ENCODE results near the gene DCBLD2. TPM values are rescaled to one million over a fixed set of nuclear protein-coding genes. Genes with fewer than 3 reads are reported as not detected.
A peak's percentile ranks its signal among the peaks of the same experiment; 100 is the strongest.

DCBLD2 gene
- total and polyA plus RNA-seq, 2 of the 13 experiments (the other 11 are each of a cell fraction or from before 2014, with no cell fraction given) = 43.8 to 56.9 TPM

DNA sequence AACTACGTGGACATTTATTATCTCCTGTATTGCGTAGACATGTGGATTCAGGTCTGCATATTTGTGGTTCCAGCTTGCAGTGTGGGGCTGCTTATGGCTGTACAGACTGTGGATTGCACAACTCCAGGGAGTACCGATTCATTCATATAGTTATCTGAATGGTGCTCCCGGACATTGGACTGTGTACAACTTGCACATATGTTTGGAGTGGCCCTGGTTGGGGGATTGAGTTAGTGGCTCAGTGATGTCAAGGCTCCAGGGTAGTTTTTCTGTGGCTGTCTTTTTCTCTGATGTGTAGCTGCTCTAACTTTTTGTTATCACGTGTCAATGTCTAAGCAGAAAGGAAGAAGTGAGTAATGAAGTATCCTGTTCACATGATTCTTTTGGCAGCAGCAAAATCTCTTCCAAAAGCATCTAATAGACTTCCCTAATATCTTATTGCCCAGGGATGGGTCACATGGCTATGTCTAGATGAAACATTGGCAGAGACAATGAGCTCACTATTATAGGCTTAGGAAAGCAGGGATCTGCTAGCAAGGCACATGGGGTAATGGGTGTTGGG lies 122.6 kb downstream of the DCBLD2 start:
- 3% methylated on average over 4 of the region's 5 CpGs for WGBS (ENCODE audit: low lambda C conversion rate)
- Histone ChIP-seq H3K4me1 (ENCODE audit: insufficient read depth, low read length) (peaks cover 91% of the 10 kb centered on the region), H3K9me3 (ENCODE audit: low read length) (no peaks in the 10 kb centered on the region), H3K36me3 (replicated peaks in 1 of 2; ENCODE audit: control insufficient read depth in 1 of 2, insufficient read depth in 2 of 2, low read length in 2 of 2) (peaks cover 0 to 2% of the 10 kb centered on the region in 2 experiments; a peak in 4 of 5 replicates), H3K27ac (ENCODE audit: extremely low read length, insufficient read depth, low read length) (peak overlapping the region; percentile 83), H4K20me1 (ENCODE audit: insufficient read depth, low read length) (no peaks in the 10 kb centered on the region), H3K4me2 (ENCODE audit: low read depth, low read length) (peak overlapping the region; percentile 48), H2AFZ (ENCODE audit: low read length) (no peak overlapping the region), H3K27me3 (ENCODE audit: control insufficient read depth in 1 of 2, insufficient read depth in 2 of 2, low read length in 2 of 2) (no peaks in the 10 kb centered on the region), H3K79me2 (ENCODE audit: insufficient read depth, low read length) (peaks cover 3% of the 10 kb centered on the region), H3K4me3 (replicated peaks in 1 of 3; ENCODE audit: insufficient read depth in 1 of 3, low read depth in 2 of 3, low read length in 3 of 3) (no peak overlapping the region), H3K9ac (ENCODE audit: insufficient read depth, low read depth, low read length) (peak overlapping the region; percentile 24; the same call in 1 of the 2 replicates)
- intact Hi-C loops (cut with micrococcal nuclease; ENCODE audit: unreplicated experiment) = loop anchor here (1.0 kb wide), 2 partner anchors 7 to 46 kb away; no protein-coding TSS in a partner anchor
- ATAC-seq (peak; percentile 89), DNase-seq (ENCODE audit: low spot score) (peak; percentile 97), FAIRE-seq (peak; percentile 90)
- CTCF ChIA-PET (ENCODE audit: low intra/inter-chr PET ratio, low total read pairs) = no interaction called here
- POLR2A ChIA-PET = interaction anchor here (1.4 kb wide), 1 partner anchor 47 kb away, joined by 7 read pairs; no protein-coding TSS in a partner anchor
- BruUV-seq (replicated peaks) = no TSS peak
- in situ Hi-C loops (cut with HindIII; ENCODE audit: extremely low pct_ligation_motif_present, low pct_unique_long_range_greater_than_20kb) = loop anchor here (5.0 kb wide), 1 partner anchor 47 kb away; no protein-coding TSS in a partner anchor
- TF ChIP-seq ZFP36L1 (CRISPR knock-in tag; IDR thresholded peaks at IDR 0.05) (0 out of 2 replicates have a peak, but pooled peaks have one; percentile 12), FOXM1 (CRISPR knock-in tag; IDR thresholded peaks at IDR 0.05) (no peak), ZNF772 (CRISPR knock-in tag; IDR thresholded peaks at IDR 0.05) (0 out of 2 replicates have a peak, but pooled peaks have one; percentile 44), FOXA3 (CRISPR knock-in tag; IDR thresholded peaks at IDR 0.05) (peak; percentile 80), ZNF576 (CRISPR knock-in tag; IDR thresholded peaks at IDR 0.05) (no peak), ZNF839 (CRISPR knock-in tag; IDR thresholded peaks at IDR 0.05; ENCODE audit: borderline replicate concordance) (no peak), SRSF1 (optimal IDR thresholded peaks at IDR 0.05; ENCODE audit: low read depth, low read length) (no peak), GATAD2A (CRISPR knock-in tag; IDR thresholded peaks at IDR 0.05) (peak; percentile 96), XBP1 (CRISPR knock-in tag; IDR thresholded peaks at IDR 0.05) (no peak), SIX1 (CRISPR knock-in tag; IDR thresholded peaks at IDR 0.05; ENCODE audit: borderline replicate concordance) (peak; percentile 35; the same call in 1 of the 2 replicates), ZNF543 (CRISPR knock-in tag; IDR thresholded peaks at IDR 0.05) (no peak), PHF20 (CRISPR knock-in tag; IDR thresholded peaks at IDR 0.05) (0 out of 2 replicates have a peak, but pooled peaks have one; percentile 26), KMT2A (CRISPR knock-in tag; IDR thresholded peaks at IDR 0.05) (peak; percentile 69; the same call in 1 of the 2 replicates), SALL1 (CRISPR knock-in tag; IDR thresholded peaks at IDR 0.05) (peak; percentile 96), ELF3 (CRISPR knock-in tag; IDR thresholded peaks at IDR 0.05) (peak; percentile 62; the same call in 1 of the 2 replicates), KDM1A (CRISPR knock-in tag; IDR thresholded peaks at IDR 0.05) (0 out of 2 replicates have a peak, but pooled peaks have one; percentile 36), ZSCAN25 (CRISPR knock-in tag; IDR thresholded peaks at IDR 0.05) (no peak), ZKSCAN8 (CRISPR knock-in tag; IDR thresholded peaks at IDR 0.05; ENCODE audit: borderline replicate concordance) (peak; percentile 64; the same call in 1 of the 2 replicates)
- TF ChIP-seq, protein P1, sequence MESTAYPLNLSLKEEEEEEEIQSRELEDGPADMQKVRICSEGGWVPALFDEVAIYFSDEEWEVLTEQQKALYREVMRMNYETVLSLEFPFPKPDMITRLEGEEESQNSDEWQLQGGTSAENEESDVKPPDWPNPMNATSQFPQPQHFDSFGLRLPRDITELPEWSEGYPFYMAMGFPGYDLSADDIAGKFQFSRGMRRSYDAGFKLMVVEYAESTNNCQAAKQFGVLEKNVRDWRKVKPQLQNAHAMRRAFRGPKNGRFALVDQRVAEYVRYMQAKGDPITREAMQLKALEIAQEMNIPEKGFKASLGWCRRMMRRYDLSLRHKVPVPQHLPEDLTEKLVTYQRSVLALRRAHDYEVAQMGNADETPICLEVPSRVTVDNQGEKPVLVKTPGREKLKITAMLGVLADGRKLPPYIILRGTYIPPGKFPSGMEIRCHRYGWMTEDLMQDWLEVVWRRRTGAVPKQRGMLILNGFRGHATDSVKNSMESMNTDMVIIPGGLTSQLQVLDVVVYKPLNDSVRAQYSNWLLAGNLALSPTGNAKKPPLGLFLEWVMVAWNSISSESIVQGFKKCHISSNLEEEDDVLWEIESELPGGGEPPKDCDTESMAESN (CRISPR knock-in tag; conservative IDR thresholded peaks at IDR 0.05) = no peak; the same call in 1 of the 2 replicates
- TF ChIP-seq, protein P2, sequence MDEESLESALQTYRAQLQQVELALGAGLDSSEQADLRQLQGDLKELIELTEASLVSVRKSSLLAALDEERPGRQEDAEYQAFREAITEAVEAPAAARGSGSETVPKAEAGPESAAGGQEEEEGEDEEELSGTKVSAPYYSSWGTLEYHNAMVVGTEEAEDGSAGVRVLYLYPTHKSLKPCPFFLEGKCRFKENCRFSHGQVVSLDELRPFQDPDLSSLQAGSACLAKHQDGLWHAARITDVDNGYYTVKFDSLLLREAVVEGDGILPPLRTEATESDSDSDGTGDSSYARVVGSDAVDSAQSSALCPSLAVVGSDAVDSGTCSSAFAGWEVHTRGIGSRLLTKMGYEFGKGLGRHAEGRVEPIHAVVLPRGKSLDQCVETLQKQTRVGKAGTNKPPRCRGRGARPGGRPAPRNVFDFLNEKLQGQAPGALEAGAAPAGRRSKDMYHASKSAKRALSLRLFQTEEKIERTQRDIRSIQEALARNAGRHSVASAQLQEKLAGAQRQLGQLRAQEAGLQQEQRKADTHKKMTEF (CRISPR knock-in tag; IDR thresholded peaks at IDR 0.05) = peak; percentile 77; the same call in 1 of the 2 replicates
- TF ChIP-seq, protein P3, sequence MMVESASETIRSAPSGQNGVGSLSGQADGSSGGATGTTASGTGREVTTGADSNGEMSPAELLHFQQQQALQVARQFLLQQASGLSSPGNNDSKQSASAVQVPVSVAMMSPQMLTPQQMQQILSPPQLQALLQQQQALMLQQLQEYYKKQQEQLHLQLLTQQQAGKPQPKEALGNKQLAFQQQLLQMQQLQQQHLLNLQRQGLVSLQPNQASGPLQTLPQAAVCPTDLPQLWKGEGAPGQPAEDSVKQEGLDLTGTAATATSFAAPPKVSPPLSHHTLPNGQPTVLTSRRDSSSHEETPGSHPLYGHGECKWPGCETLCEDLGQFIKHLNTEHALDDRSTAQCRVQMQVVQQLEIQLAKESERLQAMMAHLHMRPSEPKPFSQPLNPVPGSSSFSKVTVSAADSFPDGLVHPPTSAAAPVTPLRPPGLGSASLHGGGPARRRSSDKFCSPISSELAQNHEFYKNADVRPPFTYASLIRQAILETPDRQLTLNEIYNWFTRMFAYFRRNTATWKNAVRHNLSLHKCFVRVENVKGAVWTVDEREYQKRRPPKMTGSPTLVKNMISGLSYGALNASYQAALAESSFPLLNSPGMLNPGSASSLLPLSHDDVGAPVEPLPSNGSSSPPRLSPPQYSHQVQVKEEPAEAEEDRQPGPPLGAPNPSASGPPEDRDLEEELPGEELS (CRISPR knock-in tag; IDR thresholded peaks at IDR 0.05) = peak; percentile 85

Data from HepG2 (cell line).